ENCODE measurements around the gene FCGBP.

Gene FCGBP

GRCh38 chr19:39939556-39939955, 5.1 kb upstream of the FCGBP start:
- TF ChIP-seq ZBTB7A (IDR thresholded peaks at IDR 0.05; ENCODE audit: low read depth) = no peak
- no peak for TF ChIP-seq TCF12 (IDR thresholded peaks at IDR 0.05; ENCODE audit: low read depth)
- no peak for TF ChIP-seq NFIC (IDR thresholded peaks at IDR 0.05)

DNA sequence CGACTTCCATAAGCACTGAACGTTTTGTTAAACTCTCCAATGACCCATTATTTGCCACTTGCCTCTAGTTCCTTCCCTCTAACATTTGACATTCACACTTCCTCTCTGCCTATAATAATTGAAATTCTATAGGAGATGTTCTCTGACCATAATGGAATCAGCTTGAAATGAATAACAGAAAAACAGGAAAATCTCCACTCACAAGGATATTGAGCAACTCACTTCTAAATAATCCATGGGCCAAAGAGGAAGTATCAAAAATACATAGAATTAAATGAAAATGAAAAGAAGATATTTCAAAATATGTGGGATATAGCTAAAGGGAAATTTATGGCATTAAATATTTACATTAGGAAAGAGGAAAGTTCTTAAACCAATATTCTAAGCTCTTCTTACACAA, 3.4 kb upstream of the FCGBP start:
- no peak for TF ChIP-seq TAF1 (IDR thresholded peaks at IDR 0.05; ENCODE audit: low read depth)
- no peak for TF ChIP-seq YY1 (IDR thresholded peaks at IDR 0.05; ENCODE audit: low read depth)
- TF ChIP-seq FOXM1 (IDR thresholded peaks at IDR 0.05; ENCODE audit: borderline replicate concordance, low read depth) = no peak
- no peak for TF ChIP-seq CREB1 (IDR thresholded peaks at IDR 0.05; ENCODE audit: low read depth)
- no peak for TF ChIP-seq EGR1 (IDR thresholded peaks at IDR 0.05)

GRCh38 chr19:39937094-39937720, 2.8 kb upstream of the FCGBP start:
- TF ChIP-seq FOXM1 (IDR thresholded peaks at IDR 0.05; ENCODE audit: borderline replicate concordance, low read depth) (no peak), TAF1 (IDR thresholded peaks at IDR 0.05; ENCODE audit: low read depth) (no peak), CREB1 (IDR thresholded peaks at IDR 0.05; ENCODE audit: low read depth) (no peak), MAX (IDR thresholded peaks at IDR 0.05) (no peak), RAD21 (IDR thresholded peaks at IDR 0.05; ENCODE audit: low read depth) (no peak), EP300 (IDR thresholded peaks at IDR 0.05; ENCODE audit: borderline replicate concordance) (no peak), ZBTB7A (IDR thresholded peaks at IDR 0.05; ENCODE audit: low read depth) (no peak), NFIC (IDR thresholded peaks at IDR 0.05) (no peak), TEAD4 (IDR thresholded peaks at IDR 0.05) (no peak), CEBPB (IDR thresholded peaks at IDR 0.05) (no peak), YY1 (IDR thresholded peaks at IDR 0.05; ENCODE audit: low read depth) (no peak), EGR1 (IDR thresholded peaks at IDR 0.05) (no peak), TCF12 (IDR thresholded peaks at IDR 0.05; ENCODE audit: low read depth) (no peak)
- TF ChIP-seq, protein P1, sequence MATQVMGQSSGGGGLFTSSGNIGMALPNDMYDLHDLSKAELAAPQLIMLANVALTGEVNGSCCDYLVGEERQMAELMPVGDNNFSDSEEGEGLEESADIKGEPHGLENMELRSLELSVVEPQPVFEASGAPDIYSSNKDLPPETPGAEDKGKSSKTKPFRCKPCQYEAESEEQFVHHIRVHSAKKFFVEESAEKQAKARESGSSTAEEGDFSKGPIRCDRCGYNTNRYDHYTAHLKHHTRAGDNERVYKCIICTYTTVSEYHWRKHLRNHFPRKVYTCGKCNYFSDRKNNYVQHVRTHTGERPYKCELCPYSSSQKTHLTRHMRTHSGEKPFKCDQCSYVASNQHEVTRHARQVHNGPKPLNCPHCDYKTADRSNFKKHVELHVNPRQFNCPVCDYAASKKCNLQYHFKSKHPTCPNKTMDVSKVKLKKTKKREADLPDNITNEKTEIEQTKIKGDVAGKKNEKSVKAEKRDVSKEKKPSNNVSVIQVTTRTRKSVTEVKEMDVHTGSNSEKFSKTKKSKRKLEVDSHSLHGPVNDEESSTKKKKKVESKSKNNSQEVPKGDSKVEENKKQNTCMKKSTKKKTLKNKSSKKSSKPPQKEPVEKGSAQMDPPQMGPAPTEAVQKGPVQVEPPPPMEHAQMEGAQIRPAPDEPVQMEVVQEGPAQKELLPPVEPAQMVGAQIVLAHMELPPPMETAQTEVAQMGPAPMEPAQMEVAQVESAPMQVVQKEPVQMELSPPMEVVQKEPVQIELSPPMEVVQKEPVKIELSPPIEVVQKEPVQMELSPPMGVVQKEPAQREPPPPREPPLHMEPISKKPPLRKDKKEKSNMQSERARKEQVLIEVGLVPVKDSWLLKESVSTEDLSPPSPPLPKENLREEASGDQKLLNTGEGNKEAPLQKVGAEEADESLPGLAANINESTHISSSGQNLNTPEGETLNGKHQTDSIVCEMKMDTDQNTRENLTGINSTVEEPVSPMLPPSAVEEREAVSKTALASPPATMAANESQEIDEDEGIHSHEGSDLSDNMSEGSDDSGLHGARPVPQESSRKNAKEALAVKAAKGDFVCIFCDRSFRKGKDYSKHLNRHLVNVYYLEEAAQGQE (IDR thresholded peaks at IDR 0.05; ENCODE audit: low read depth) = no peak
- TF ChIP-seq, protein P2, sequence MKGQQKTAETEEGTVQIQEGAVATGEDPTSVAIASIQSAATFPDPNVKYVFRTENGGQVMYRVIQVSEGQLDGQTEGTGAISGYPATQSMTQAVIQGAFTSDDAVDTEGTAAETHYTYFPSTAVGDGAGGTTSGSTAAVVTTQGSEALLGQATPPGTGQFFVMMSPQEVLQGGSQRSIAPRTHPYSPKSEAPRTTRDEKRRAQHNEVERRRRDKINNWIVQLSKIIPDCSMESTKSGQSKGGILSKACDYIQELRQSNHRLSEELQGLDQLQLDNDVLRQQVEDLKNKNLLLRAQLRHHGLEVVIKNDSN (IDR thresholded peaks at IDR 0.05) = no peak

GRCh38 chr19:39936622-39937021, 2.2 kb upstream of the FCGBP start:
- TF ChIP-seq YY1 (IDR thresholded peaks at IDR 0.05; ENCODE audit: low read depth) (no peak), EP300 (IDR thresholded peaks at IDR 0.05; ENCODE audit: borderline replicate concordance) (no peak), ZBTB7A (IDR thresholded peaks at IDR 0.05; ENCODE audit: low read depth) (no peak), TCF12 (IDR thresholded peaks at IDR 0.05; ENCODE audit: low read depth) (no peak), NFIC (IDR thresholded peaks at IDR 0.05) (no peak), EGR1 (IDR thresholded peaks at IDR 0.05) (no peak), CEBPB (IDR thresholded peaks at IDR 0.05) (no peak), MAX (IDR thresholded peaks at IDR 0.05) (no peak), FOXM1 (IDR thresholded peaks at IDR 0.05; ENCODE audit: borderline replicate concordance, low read depth) (no peak), RAD21 (IDR thresholded peaks at IDR 0.05; ENCODE audit: low read depth) (no peak), TAF1 (IDR thresholded peaks at IDR 0.05; ENCODE audit: low read depth) (no peak), TEAD4 (IDR thresholded peaks at IDR 0.05) (no peak), CREB1 (IDR thresholded peaks at IDR 0.05; ENCODE audit: low read depth) (no peak)
- TF ChIP-seq, protein P2 (IDR thresholded peaks at IDR 0.05) = no peak
- TF ChIP-seq, protein P1 (IDR thresholded peaks at IDR 0.05; ENCODE audit: low read depth) = no peak

- no peak for TF ChIP-seq ZBTB7A (IDR thresholded peaks at IDR 0.05; ENCODE audit: low read depth)
- TF ChIP-seq FOXM1 (IDR thresholded peaks at IDR 0.05; ENCODE audit: borderline replicate concordance, low read depth) = no peak
- TF ChIP-seq RAD21 (IDR thresholded peaks at IDR 0.05; ENCODE audit: low read depth) = no peak
- no peak for TF ChIP-seq CREB1 (IDR thresholded peaks at IDR 0.05; ENCODE audit: low read depth)
- no peak for TF ChIP-seq TCF12 (IDR thresholded peaks at IDR 0.05; ENCODE audit: low read depth)
- no peak for TF ChIP-seq TEAD4 (IDR thresholded peaks at IDR 0.05)
These were observed 1.6 kb upstream of the FCGBP start for GRCh38 chr19:39936020-39936419.

- TF ChIP-seq EGR1 (IDR thresholded peaks at IDR 0.05) (no peak), YY1 (IDR thresholded peaks at IDR 0.05; ENCODE audit: low read depth) (no peak), EP300 (IDR thresholded peaks at IDR 0.05; ENCODE audit: borderline replicate concordance) (no peak), MAX (IDR thresholded peaks at IDR 0.05) (no peak), TAF1 (IDR thresholded peaks at IDR 0.05; ENCODE audit: low read depth) (no peak), TCF12 (IDR thresholded peaks at IDR 0.05; ENCODE audit: low read depth) (no peak), RAD21 (IDR thresholded peaks at IDR 0.05; ENCODE audit: low read depth) (no peak), FOXM1 (IDR thresholded peaks at IDR 0.05; ENCODE audit: borderline replicate concordance, low read depth) (no peak), CREB1 (IDR thresholded peaks at IDR 0.05; ENCODE audit: low read depth) (no peak)
- TF ChIP-seq, protein P1 (IDR thresholded peaks at IDR 0.05; ENCODE audit: low read depth) = no peak
These were observed 879 bp upstream of the FCGBP start for GRCh38 chr19:39935364-39935661.

Measured in Ishikawa (cell line).